ENCODE results near the gene CMTM1. TPM values are rescaled to one million over a fixed set of nuclear protein-coding genes. Genes with fewer than 3 reads are reported as not detected.

CMTM1 gene
- polyA plus RNA-seq, 4 donors, result 0.36 to 2.4 TPM; not detected in 2

DNA sequence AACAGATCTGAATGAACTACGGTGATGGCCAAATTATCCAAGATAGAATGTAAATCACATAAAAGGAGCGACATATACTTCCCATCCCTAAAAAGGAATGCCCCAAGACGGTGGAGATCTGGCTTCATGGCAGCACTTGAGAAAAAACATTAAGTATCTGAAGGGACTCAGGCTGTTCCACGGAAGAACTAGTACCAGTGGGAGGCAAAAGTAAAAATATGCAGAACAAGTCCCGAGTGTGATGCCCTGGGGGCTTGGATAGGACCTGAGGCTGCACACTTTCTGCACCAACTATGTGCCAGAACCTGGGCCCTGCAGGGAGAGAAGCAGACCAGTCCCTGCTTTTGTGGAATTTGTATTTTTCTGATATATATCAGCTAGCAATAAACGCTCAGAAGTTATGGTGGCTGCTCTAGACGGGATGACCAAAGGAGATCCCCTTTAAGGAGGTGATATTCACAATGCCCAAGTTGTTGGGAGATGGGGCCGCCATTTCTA lies 14.4 kb upstream of the CMTM1 start:
- FAIRE-seq (no peak), DNase-seq (no peak)
- Histone ChIP-seq H3K36me3 (ENCODE audit: control insufficient read depth in 3 of 3, insufficient read depth in 2 of 3, low read depth in 1 of 3, low read length in 3 of 3) (peaks cover 0 to 9% (median 0%) of the 10 kb centered on the region in 3 donors), H3K9me3 (ENCODE audit: control insufficient read depth in 2 of 2, insufficient read depth in 1 of 2, low read depth in 1 of 2, low read length in 1 of 2) (no peaks in the 10 kb centered on the region), H3K4me1 (ENCODE audit: control insufficient read depth in 3 of 3, insufficient read depth in 2 of 3, low read depth in 1 of 3, low read length in 2 of 3) (peaks cover 4 to 22% (median 22%) of the 10 kb centered on the region in 3 donors), H3K4me3 (ENCODE audit: low read depth in 1 of 3, low read length in 3 of 3) (peak overlapping the region; percentile 52 to 65 (median 64)), H3K27ac (ENCODE audit: low read depth in 1 of 3, low read length in 2 of 3) (peak overlapping the region; percentile 85 to 98 (median 85)), H3K27me3 (ENCODE audit: control insufficient read depth in 3 of 3, insufficient read depth in 3 of 3, low read length in 3 of 3) (no peaks in the 10 kb centered on the region)
- 34 to 39% (median 38%) methylated on average over 8 of the region's 8 CpGs for WGBS, 3 donors

DNA sequence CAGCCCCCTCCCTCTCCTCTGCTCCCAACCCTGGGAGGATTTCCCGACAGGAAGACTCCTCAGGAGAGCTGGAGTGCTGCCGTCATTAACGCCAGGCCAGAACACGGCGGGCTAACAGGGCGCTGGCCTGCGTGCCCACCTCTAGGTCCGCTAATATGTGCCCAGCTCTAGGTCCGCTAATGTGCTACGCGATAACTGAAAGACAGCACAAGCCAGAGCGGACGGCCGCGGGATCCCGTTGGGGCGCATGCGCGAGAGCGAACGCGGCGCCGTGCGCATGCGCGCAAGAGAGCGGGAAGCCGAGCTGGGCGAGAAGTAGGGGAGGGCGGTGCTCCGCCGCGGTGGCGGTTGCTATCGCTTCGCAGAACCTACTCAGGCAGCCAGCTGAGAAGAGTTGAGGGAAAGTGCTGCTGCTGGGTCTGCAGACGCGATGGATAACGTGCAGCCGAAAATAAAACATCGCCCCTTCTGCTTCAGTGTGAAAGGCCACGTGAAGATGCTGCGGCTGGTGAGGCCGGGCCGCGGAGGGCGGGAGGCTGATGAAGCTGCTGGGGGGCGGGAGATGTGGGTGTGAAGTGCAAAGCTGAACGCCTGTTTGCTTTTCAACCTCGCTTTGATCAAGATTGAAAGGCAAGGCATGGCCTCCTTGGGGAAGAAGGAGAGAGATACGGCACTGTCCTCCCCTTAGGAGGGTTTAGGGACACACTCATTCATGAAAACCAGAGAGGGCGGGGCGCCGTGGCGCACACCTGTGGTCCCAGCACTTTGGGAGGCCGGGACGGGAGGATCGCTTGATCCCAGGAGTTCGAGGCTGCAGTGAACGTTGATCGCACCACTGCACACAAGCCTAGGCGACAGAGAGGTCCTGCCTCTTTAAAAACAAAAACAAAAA lies 13.7 kb upstream of the CMTM1 start, which contains the start of gene CKLF:
Gene CKLF (plus strand): TSS at position 291 of the 892 bp plus-strand sequence. CDS start 140 bp downstream, at position 431.
- Histone ChIP-seq H3K4me3 (ENCODE audit: low read depth in 1 of 3, low read length in 3 of 3) (peak within 1 kb of the TSS; percentile 53 to 65 (median 64)), H3K4me1 (ENCODE audit: control insufficient read depth in 3 of 3, insufficient read depth in 2 of 3, low read depth in 1 of 3, low read length in 2 of 3) (peaks cover 4 to 22% (median 22%) of the 10 kb centered on the region in 3 donors), H3K27me3 (ENCODE audit: control insufficient read depth in 3 of 3, insufficient read depth in 3 of 3, low read length in 3 of 3) (no peaks in the 10 kb centered on the region), H3K9me3 (ENCODE audit: control insufficient read depth in 2 of 2, insufficient read depth in 1 of 2, low read depth in 1 of 2, low read length in 1 of 2) (no peaks in the 10 kb centered on the region), H3K27ac (ENCODE audit: low read depth in 1 of 3, low read length in 2 of 3) (peak within 1 kb of the TSS; percentile 85 to 98 (median 85)), H3K36me3 (ENCODE audit: control insufficient read depth in 3 of 3, insufficient read depth in 2 of 3, low read depth in 1 of 3, low read length in 3 of 3) (peaks cover 0 to 7% (median 0%) of the 10 kb centered on the region in 3 donors)
- WGBS, 3 donors, result 2 to 7% (median 4%) methylated on average over 63 of the region's 63 CpGs
- FAIRE-seq (no peak), DNase-seq (peak; percentile 90 to 96)

DNA sequence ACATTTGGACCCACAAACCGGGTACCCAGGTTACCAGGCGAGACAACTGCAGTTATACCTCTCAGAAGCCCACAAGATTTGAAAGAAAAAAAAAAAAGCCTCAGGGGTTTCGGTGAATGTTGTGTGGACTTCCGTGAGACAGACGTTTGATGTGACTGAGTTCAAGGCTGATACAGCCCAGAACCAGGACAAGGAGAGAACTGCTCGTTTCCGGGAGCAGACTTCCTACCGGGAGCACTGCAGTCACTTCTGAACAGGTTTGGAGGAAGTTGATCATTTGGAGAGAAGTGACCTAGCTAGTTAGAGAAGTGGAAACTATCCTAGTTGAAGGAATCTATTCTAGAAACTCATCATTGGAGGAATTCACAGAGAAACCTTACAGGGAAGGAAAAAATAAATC lies 13.0 kb upstream of the CMTM1 start:
- no peak for FAIRE-seq
- peak; percentile 6 to 74 for DNase-seq
- Histone ChIP-seq H3K27ac (ENCODE audit: low read depth in 1 of 3, low read length in 2 of 3) (peak overlapping the region in 2 of 3 donors; percentile 71 to 98), H3K4me1 (ENCODE audit: control insufficient read depth in 3 of 3, insufficient read depth in 2 of 3, low read depth in 1 of 3, low read length in 2 of 3) (peaks cover 4 to 22% (median 22%) of the 10 kb centered on the region in 3 donors), H3K27me3 (ENCODE audit: control insufficient read depth in 3 of 3, insufficient read depth in 3 of 3, low read length in 3 of 3) (no peaks in the 10 kb centered on the region), H3K4me3 (ENCODE audit: low read depth in 1 of 3, low read length in 3 of 3) (peak overlapping the region; percentile 53 to 65 (median 64)), H3K9me3 (ENCODE audit: control insufficient read depth in 2 of 2, insufficient read depth in 1 of 2, low read depth in 1 of 2, low read length in 1 of 2) (no peaks in the 10 kb centered on the region), H3K36me3 (ENCODE audit: control insufficient read depth in 3 of 3, insufficient read depth in 2 of 3, low read depth in 1 of 3, low read length in 3 of 3) (peaks cover 0 to 3% (median under 1%) of the 10 kb centered on the region in 3 donors)
- 8 to 27% (median 14%) methylated on average over 8 of the region's 8 CpGs for WGBS, 3 donors

DNA sequence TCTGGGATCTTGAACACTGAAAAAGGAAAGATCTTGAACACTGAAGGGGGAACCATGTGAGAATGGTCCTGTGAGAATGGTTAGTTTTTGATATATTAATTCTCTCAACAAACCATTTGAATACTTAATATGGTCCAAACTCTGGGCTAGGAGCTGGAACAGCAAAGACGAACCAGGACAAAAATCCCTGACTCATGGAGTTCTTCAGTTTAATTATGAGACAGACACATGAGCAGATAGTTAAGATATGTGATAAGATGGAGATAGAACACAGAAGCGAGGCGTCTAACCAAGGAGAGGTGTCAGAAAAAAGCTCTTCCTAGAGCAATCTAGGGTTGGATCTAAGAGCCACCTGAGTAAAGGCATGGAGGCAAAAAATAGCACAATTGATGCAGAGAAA lies 12.2 kb upstream of the CMTM1 start:
- H3K9me3 ChIP-seq (ENCODE audit: control insufficient read depth in 2 of 2, insufficient read depth in 1 of 2, low read depth in 1 of 2, low read length in 1 of 2), result no peaks in the 10 kb centered on the region
- H3K27ac ChIP-seq (ENCODE audit: low read depth in 1 of 3, low read length in 2 of 3), result no peak overlapping the region
- H3K4me3 ChIP-seq (ENCODE audit: low read depth in 1 of 3, low read length in 3 of 3), result peak overlapping the region in 1 of 3 donors; percentile 64
- DNase-seq (no peak), FAIRE-seq (no peak)
- H3K27me3 ChIP-seq (ENCODE audit: control insufficient read depth in 3 of 3, insufficient read depth in 3 of 3, low read length in 3 of 3), result no peaks in the 10 kb centered on the region
- WGBS, 3 donors, result 76 to 82% (median 81%) methylated on average over 3 of the region's 3 CpGs
- H3K4me1 ChIP-seq (ENCODE audit: control insufficient read depth in 3 of 3, insufficient read depth in 2 of 3, low read depth in 1 of 3, low read length in 2 of 3), result peaks cover 4 to 22% (median 22%) of the 10 kb centered on the region in 3 donors
- H3K36me3 ChIP-seq (ENCODE audit: control insufficient read depth in 3 of 3, insufficient read depth in 2 of 3, low read depth in 1 of 3, low read length in 3 of 3), result peaks cover 0 to 4% (median 3%) of the 10 kb centered on the region in 3 donors

DNA sequence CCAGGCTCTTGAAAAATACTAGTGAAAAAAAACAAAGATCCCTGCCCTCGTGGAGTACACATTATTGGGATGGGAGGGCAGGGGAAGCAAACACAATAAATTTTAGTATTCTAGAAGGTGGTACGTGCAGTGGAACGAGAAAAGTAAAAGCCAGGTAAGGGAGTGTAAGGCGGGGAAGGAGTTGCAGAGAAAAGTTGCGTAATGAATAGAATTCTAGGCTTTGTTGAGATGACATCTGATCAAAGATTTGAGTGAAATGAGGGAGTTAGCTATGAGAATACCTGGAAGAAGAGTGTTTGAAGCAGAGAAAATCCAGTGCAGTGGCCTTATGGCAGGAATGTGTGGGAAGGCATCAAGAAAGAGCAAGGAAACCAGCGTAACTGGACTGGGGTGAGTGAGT lies 11.7 kb upstream of the CMTM1 start:
- Histone ChIP-seq H3K27me3 (ENCODE audit: control insufficient read depth in 3 of 3, insufficient read depth in 3 of 3, low read length in 3 of 3) (no peaks in the 10 kb centered on the region), H3K4me3 (ENCODE audit: low read depth in 1 of 3, low read length in 3 of 3) (peak overlapping the region in 1 of 3 donors; percentile 64), H3K4me1 (ENCODE audit: control insufficient read depth in 3 of 3, insufficient read depth in 2 of 3, low read depth in 1 of 3, low read length in 2 of 3) (peaks cover 4 to 22% (median 22%) of the 10 kb centered on the region in 3 donors), H3K36me3 (ENCODE audit: control insufficient read depth in 3 of 3, insufficient read depth in 2 of 3, low read depth in 1 of 3, low read length in 3 of 3) (peaks cover 0 to 7% (median 3%) of the 10 kb centered on the region in 3 donors), H3K27ac (ENCODE audit: low read depth in 1 of 3, low read length in 2 of 3) (no peak overlapping the region), H3K9me3 (ENCODE audit: control insufficient read depth in 2 of 2, insufficient read depth in 1 of 2, low read depth in 1 of 2, low read length in 1 of 2) (no peaks in the 10 kb centered on the region)
- WGBS, 3 donors, result 83 to 86% (median 83%) methylated on average over 6 of the region's 6 CpGs
- FAIRE-seq (no peak), DNase-seq (no peak)

DNA sequence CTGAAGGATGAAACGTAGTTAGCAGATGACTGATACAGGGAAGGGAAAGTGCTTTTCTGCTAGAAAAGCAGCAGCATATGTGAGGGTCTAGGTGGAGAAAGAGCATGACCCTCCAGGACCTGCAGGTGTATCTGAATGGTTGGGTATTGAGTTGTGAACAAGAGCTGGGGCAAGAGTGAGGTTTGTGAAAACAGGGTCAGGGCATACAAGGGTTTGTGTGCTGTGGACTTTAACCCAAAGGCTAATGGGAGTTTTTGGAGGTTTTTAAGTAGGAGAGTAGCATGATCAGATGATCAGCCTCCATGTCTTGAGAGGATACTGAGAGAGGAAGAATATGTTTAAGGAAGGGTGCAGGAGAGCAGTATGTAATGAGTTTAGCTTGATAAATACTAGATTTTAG lies 6.1 kb upstream of the CMTM1 start:
- 78 to 96% (median 79%) methylated on average over 1 of the region's 1 CpG for WGBS, 3 donors
- Histone ChIP-seq H3K9me3 (ENCODE audit: control insufficient read depth in 2 of 2, insufficient read depth in 1 of 2, low read depth in 1 of 2, low read length in 1 of 2) (no peaks in the 10 kb centered on the region), H3K4me3 (ENCODE audit: low read depth in 1 of 3, low read length in 3 of 3) (no peak overlapping the region), H3K36me3 (ENCODE audit: control insufficient read depth in 3 of 3, insufficient read depth in 2 of 3, low read depth in 1 of 3, low read length in 3 of 3) (peaks cover 2 to 10% (median 7%) of the 10 kb centered on the region in 3 donors), H3K27ac (ENCODE audit: low read depth in 1 of 3, low read length in 2 of 3) (peak overlapping the region in 1 of 3 donors; percentile 27), H3K27me3 (ENCODE audit: control insufficient read depth in 3 of 3, insufficient read depth in 3 of 3, low read length in 3 of 3) (no peaks in the 10 kb centered on the region), H3K4me1 (ENCODE audit: control insufficient read depth in 3 of 3, insufficient read depth in 2 of 3, low read depth in 1 of 3, low read length in 2 of 3) (peaks cover 0 to 4% (median 2%) of the 10 kb centered on the region in 3 donors)
- FAIRE-seq (no peak), DNase-seq (no peak)

DNA sequence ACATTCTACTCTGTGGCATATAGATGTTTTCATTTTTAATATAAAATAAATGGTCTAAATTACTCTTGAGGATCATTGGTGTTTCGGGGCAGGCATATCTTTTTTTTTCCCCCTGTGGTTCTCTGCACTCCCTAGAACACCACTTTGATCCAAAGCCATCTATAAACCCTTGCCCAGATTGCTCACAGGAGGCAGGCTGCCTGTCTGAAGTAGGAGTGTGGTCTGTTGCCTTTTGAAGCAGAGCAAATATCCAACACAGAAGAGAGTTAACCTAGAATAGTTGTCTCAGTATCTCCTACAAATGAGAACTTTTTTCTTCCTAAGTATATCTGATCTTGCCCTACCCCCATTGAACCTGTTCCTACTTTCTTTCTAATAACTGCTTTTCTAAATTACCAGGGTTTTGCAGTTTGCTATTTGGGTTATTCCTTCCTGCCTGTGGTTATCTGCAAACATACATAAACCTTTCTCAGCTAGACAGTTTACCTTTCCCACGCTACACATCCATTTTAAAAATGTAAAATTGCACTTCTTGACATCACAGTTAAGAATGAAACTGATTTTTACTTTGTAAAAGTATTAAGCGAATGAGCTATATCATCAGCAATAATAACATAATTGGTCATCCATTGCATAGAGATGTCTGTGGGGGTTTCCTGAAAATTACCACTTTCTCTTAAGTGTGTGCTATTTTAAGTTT lies 4.7 kb upstream of the CMTM1 start:
- Histone ChIP-seq H3K27me3 (ENCODE audit: control insufficient read depth in 3 of 3, insufficient read depth in 3 of 3, low read length in 3 of 3) (no peaks in the 10 kb centered on the region), H3K36me3 (ENCODE audit: control insufficient read depth in 3 of 3, insufficient read depth in 2 of 3, low read depth in 1 of 3, low read length in 3 of 3) (peaks cover 2 to 16% (median 10%) of the 10 kb centered on the region in 3 donors), H3K27ac (ENCODE audit: low read depth in 1 of 3, low read length in 2 of 3) (no peak overlapping the region), H3K4me1 (ENCODE audit: control insufficient read depth in 3 of 3, insufficient read depth in 2 of 3, low read depth in 1 of 3, low read length in 2 of 3) (no peaks in the 10 kb centered on the region), H3K4me3 (ENCODE audit: low read depth in 1 of 3, low read length in 3 of 3) (no peak overlapping the region), H3K9me3 (ENCODE audit: control insufficient read depth in 2 of 2, insufficient read depth in 1 of 2, low read depth in 1 of 2, low read length in 1 of 2) (no peaks in the 10 kb centered on the region)
- no peak for FAIRE-seq
- DNase-seq, result peak in 1 of 2 donors; percentile 33
- WGBS, 3 donors, result 66 to 90% (median 82%) methylated on average over 3 of the region's 3 CpGs

DNA sequence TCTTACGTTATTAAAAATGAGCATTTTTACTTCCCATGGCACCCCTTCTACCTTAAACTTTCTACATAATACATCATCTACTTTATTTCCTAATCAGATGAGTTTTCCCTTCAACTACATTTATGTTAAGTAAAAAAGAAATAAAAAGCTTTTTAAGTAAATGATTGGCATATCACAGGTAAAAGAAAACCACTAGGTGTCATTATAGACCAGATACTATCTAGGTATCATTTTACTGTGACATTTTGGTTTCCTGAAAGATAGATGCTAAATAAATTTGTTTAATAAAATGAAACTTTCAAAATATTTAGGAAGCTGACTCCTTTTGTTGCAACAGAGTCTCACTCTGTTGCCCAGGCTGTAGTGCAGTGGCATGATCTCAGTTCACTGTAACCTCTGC lies 3.8 kb upstream of the CMTM1 start:
- H3K9me3 ChIP-seq (ENCODE audit: control insufficient read depth in 2 of 2, insufficient read depth in 1 of 2, low read depth in 1 of 2, low read length in 1 of 2), result no peaks in the 10 kb centered on the region
- DNase-seq (no peak), FAIRE-seq (no peak)
- WGBS, 3 donors, result 72 to 81% (median 75%) methylated on average over 1 of the region's 1 CpG
- no peak overlapping the region for H3K4me3 ChIP-seq (ENCODE audit: low read depth in 1 of 3, low read length in 3 of 3)
- no peak overlapping the region for H3K27ac ChIP-seq (ENCODE audit: low read depth in 1 of 3, low read length in 2 of 3)
- H3K27me3 ChIP-seq (ENCODE audit: control insufficient read depth in 3 of 3, insufficient read depth in 3 of 3, low read length in 3 of 3), result no peaks in the 10 kb centered on the region
- H3K36me3 ChIP-seq (ENCODE audit: control insufficient read depth in 3 of 3, insufficient read depth in 2 of 3, low read depth in 1 of 3, low read length in 3 of 3), result peaks cover 5 to 17% (median 10%) of the 10 kb centered on the region in 3 donors
- no peaks in the 10 kb centered on the region for H3K4me1 ChIP-seq (ENCODE audit: control insufficient read depth in 3 of 3, insufficient read depth in 2 of 3, low read depth in 1 of 3, low read length in 2 of 3)

All from small intestine (tissue), 7 donors.